HepG2 (cell line): ENCODE measurements around the gene SSBP4. TPM values are rescaled to one million over a fixed set of nuclear protein-coding genes. Genes with fewer than 3 reads are reported as not detected.

Experiments
- AGO1 ChIP-seq: fragments of 200-400 bp; formaldehyde crosslinking; IDR thresholded peaks from 2 replicates; pipeline ENCODE4 v1.6.1; 2017; ENCODE audit warnings: mild to moderate bottlenecking, low read depth, low read length, moderate library complexity; ENCODE audit not compliant: poor library complexity, severe bottlenecking
- ATF7 ChIP-seq, 2 experiments: fragments of 450-650 bp in 1 of 2; sonication (generic) in 1 of 2; formaldehyde crosslinking in 1 of 2; IDR thresholded peaks; 2 replicates each; pipeline versions ENCODE4 v1.4.0 to v1.6.1; 2016 to 2020; ENCODE audit warnings: antibody characterized with exemption in 1 of 2, mild to moderate bottlenecking in 1 of 2, missing genetic modification reagents in 1 of 2
- CHD2 ChIP-seq: IDR thresholded peaks from 2 replicates; pipeline ENCODE4 v1.6.1; 2011; ENCODE audit warnings: low read depth, low read length, improper control_type of control experiment
- E2F5 ChIP-seq: sonication (generic); formaldehyde crosslinking; conservative IDR thresholded peaks from 2 replicates; pipeline ENCODE4 v1.4.0; 2020; ENCODE audit warnings: missing genetic modification reagents
- KLF11 ChIP-seq: IDR thresholded peaks from 2 replicates; pipeline ENCODE4 v1.6.1; 2016; ENCODE audit warnings: missing compliant biosample characterization
- LCORL ChIP-seq, 2 experiments: fragments of 450-650 bp in 1 of 2; sonication (generic) in 1 of 2; formaldehyde crosslinking in 1 of 2; IDR thresholded peaks; 2 replicates each; pipeline versions ENCODE4 v1.5.0 to v1.6.1; 2017 to 2020; ENCODE audit warnings: antibody characterized with exemption in 1 of 2, missing genetic modification reagents in 1 of 2
- MNT ChIP-seq: fragments of 450-650 bp; IDR thresholded peaks from 2 replicates; pipeline ENCODE4 v1.6.1; 2016
- POLR2AphosphoS5 ChIP-seq: IDR thresholded peaks from 2 replicates; pipeline ENCODE4 v1.6.1; 2012; ENCODE audit warnings: low read depth, low read length
- SAP130 ChIP-seq: IDR thresholded peaks from 2 replicates; pipeline ENCODE4 v1.6.1; 2016; ENCODE audit warnings: low read depth
- SYNCRIP ChIP-seq: fragments of 200-400 bp; formaldehyde crosslinking; IDR thresholded peaks from 2 replicates; pipeline ENCODE4 v1.6.1; 2018; ENCODE audit warnings: mild to moderate bottlenecking, low read depth, low read length; ENCODE audit not compliant: insufficient read depth
- TEAD3 ChIP-seq: optimal IDR thresholded peaks from 2 replicates; pipeline ENCODE3; 2016; ENCODE audit warnings: borderline replicate concordance
- TSC22D2 ChIP-seq: sonication (generic); formaldehyde crosslinking; IDR thresholded peaks from 2 replicates; pipeline ENCODE4 v1.5.1; 2020; ENCODE audit warnings: missing genetic modification reagents, mild to moderate bottlenecking, borderline replicate concordance
- ZBTB46 ChIP-seq: sonication (generic); formaldehyde crosslinking; IDR thresholded peaks from 2 replicates; pipeline ENCODE4 v1.4.0; 2020; ENCODE audit warnings: mild to moderate bottlenecking, missing genetic modification reagents, borderline replicate concordance
- ZFX ChIP-seq: sonication (generic); formaldehyde crosslinking; IDR thresholded peaks from 2 replicates; pipeline ENCODE4 v1.4.0; 2020; ENCODE audit warnings: mild to moderate bottlenecking, low read depth, missing genetic modification reagents, moderate library complexity
- ZHX1 ChIP-seq: sonication (generic); formaldehyde crosslinking; IDR thresholded peaks from 2 replicates; pipeline ENCODE4 v1.8.1; 2022; ENCODE audit warnings: low read depth, mild to moderate bottlenecking, missing genetic modification reagents
- ZNF207 ChIP-seq: fragments of 450-650 bp; IDR thresholded peaks from 2 replicates; pipeline ENCODE4 v1.6.1; 2016; ENCODE audit warnings: antibody characterized with exemption, borderline replicate concordance
- ZNF749 ChIP-seq: sonication (generic); formaldehyde crosslinking; IDR thresholded peaks from 2 replicates; pipeline ENCODE4 v1.8.0; 2022; ENCODE audit warnings: mild to moderate bottlenecking, missing genetic modification reagents, moderate library complexity, borderline replicate concordance
- ZNF761 ChIP-seq: sonication (generic); formaldehyde crosslinking; conservative IDR thresholded peaks from 2 replicates; pipeline ENCODE4 v1.4.0; 2020; ENCODE audit warnings: mild to moderate bottlenecking, missing genetic modification reagents
- ZNF879 ChIP-seq: sonication (generic); formaldehyde crosslinking; IDR thresholded peaks from 2 replicates; pipeline ENCODE4 v1.8.1; 2023; ENCODE audit warnings: missing genetic modification reagents
- ZNF883 ChIP-seq: sonication (generic); formaldehyde crosslinking; IDR thresholded peaks from 2 replicates; pipeline ENCODE4 v1.5.1; 2020; ENCODE audit warnings: mild to moderate bottlenecking, missing genetic modification reagents; ENCODE audit errors: not compliant biosample characterization
- polyA plus RNA-seq, 8 experiments: library from polyadenylated mRNA; depleted of rRNA in 3 of 8; stranded (reverse) in 7 of 8; unstranded in 1 of 8; fragments of >200 nt; fragmentation: Illumina TruSeq in 4 of 8; extraction: Trizol in 4 of 8; gene quantifications; 2 replicates each; pipeline versions ENCODE4 v1.2.1 to v1.2.3, GENCODE V29; 2011 to 2016; ENCODE audit warnings: low read depth in 4 of 8, missing spikeins in 1 of 8, mixed read lengths in 1 of 8; ENCODE audit not compliant: insufficient read depth in 1 of 8
- total RNA-seq, 5 experiments: library from RNA; depleted of rRNA; stranded (reverse); fragments of >200 nt; fragmentation: Illumina TruSeq; extraction: Trizol; gene quantifications; 2 replicates each; pipeline ENCODE4 v1.2.3, GENCODE V29; 2016; ENCODE audit warnings: low read depth in 1 of 5

The SSBP4 gene
- total and polyA plus RNA-seq, 2 of the 13 experiments (the other 11 are each of a cell fraction or from before 2014, with no cell fraction given), result 20.8 to 39.5 TPM

DNA sequence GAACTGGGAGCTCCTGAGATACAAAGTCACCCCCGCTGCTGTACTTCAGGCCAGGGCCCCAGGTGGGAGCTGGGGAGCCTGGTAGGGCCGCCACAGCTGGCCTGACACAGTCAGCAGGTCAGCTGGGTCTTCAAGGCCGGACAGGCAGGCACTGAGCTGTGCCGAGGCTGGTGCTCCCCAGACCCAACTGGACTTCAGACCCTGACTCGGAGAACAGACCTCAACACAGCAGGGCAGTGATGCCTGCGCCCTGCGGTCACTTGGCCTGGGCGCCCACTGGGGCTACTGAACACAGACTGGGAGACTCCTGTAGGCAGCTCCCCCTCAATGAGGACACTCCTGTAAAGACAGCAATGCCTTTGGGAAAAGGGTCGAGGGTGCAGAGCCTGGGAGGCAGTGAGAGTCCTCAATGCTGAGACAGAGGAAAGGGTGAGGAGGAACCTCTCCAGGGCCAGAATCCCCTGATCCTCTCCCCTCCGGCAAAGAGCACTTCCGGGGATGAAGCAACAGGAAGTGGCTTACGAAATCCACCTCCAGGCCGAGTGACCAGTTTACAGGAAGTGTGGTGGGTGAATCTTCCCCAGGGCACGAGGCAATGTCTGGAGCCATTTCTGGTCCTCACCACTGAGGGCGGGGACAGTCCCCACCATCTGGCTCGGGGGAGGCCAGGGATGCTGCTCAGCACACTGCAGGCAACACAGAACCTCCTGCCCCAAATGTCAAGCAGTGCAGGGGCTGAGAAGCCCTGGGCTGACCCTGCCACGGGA, 59.5 kb downstream of the SSBP4 start (continued):
- 0 out of 2 replicates have a peak, but pooled peaks have one; percentile 64 for TF ChIP-seq ZNF749 (CRISPR knock-in tag)
- TF ChIP-seq AGO1, result no peak
- TF ChIP-seq SYNCRIP, result no peak
- no peak for TF ChIP-seq KLF11 (CRISPR knock-in tag)
- peak; percentile 39; the same call in 1 of the 2 replicates for TF ChIP-seq MNT
- 0 out of 2 replicates have a peak, but pooled peaks have one; percentile 68 for TF ChIP-seq ZNF879 (CRISPR knock-in tag)
- peak; percentile 84 for TF ChIP-seq TEAD3
- no peak for TF ChIP-seq ZBTB46 (CRISPR knock-in tag)
- peak; percentile 68; the same call in 1 of the 2 replicates for TF ChIP-seq ZHX1 (CRISPR knock-in tag)
- no peak for TF ChIP-seq ATF7 (IDR thresholded peaks at IDR 0.05)
- TF ChIP-seq ATF7 (CRISPR knock-in tag; IDR thresholded peaks at IDR 0.05), result 0 out of 2 replicates have a peak, but pooled peaks have one; percentile 36
- TF ChIP-seq TSC22D2 (CRISPR knock-in tag), result peak; percentile 73; the same call in 1 of the 2 replicates
- no peak for TF ChIP-seq ZNF207
- TF ChIP-seq POLR2AphosphoS5, result peak; percentile 52; the same call in 1 of the 2 replicates
- TF ChIP-seq LCORL (IDR thresholded peaks at IDR 0.05), result no peak
- TF ChIP-seq LCORL (CRISPR knock-in tag; IDR thresholded peaks at IDR 0.05), result peak; percentile 87
- TF ChIP-seq CHD2, result no peak
- no peak for TF ChIP-seq ZNF883 (CRISPR knock-in tag)
- TF ChIP-seq SAP130 (CRISPR knock-in tag), result peak; percentile 97
- TF ChIP-seq ZFX (CRISPR knock-in tag), result peak; percentile 68; the same call in 1 of the 2 replicates
- 0 out of 2 replicates have a peak, but pooled peaks have one; percentile 58 for TF ChIP-seq ZNF761 (CRISPR knock-in tag)
- TF ChIP-seq E2F5 (CRISPR knock-in tag), result no peak
